Measurements from ENCODE around the gene EPB41L3.

GRCh38 chr18:5380586-5380985 lies 163.2 kb downstream of the EPB41L3 start:
- TF ChIP-seq CTCF (IDR thresholded peaks at IDR 0.05) (no peak), POLR2A (IDR thresholded peaks at IDR 0.05) (no peak)
